Measurements from ENCODE around the gene RAD51B. TPM values are rescaled to one million over a fixed set of nuclear protein-coding genes. Genes with fewer than 3 reads are reported as not detected.

Gene RAD51B
- total and polyA plus RNA-seq, 2 of the 13 experiments (the other 11 are each of a cell fraction or from before 2014, with no cell fraction given), result 7.0 to 9.5 TPM

DNA sequence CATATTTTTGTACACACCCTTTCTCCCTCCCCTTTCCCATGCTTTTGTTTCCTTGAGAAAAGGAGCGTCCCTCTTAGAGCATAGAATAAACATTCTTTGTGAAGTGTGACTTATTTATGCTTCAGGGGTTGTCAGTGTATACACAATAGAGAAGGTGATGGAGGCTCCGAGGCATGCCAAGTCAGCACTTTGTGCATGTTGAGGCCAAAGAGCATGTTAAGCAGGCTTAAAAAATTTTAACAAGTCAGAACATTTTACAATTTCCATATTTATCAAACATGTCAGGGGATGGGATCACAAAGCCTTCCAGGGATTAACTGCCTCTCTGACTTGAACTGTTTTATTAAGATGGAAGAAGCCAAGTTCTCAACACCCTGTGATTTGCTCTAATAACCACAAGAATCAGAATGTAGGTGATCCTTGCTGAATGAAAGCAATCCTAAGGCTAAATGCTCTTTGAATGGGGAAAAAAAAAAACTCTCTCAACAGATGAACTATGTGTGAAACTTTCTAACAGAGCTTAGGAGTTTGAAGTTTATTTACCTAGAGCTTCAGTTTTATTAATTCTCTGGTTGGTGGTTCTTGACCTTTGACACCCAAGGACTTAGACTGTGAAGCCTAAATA is 223.1 kb downstream of the RAD51B start:
- ATAC-seq, result no peak
- Histone ChIP-seq H3K4me2 (ENCODE audit: low read depth, low read length) (no peak overlapping the region), H3K27me3 (ENCODE audit: control insufficient read depth in 1 of 2, insufficient read depth in 2 of 2, low read length in 2 of 2) (no peaks in the 10 kb centered on the region; a peak in 1 of 5 replicates), H3K4me1 (ENCODE audit: insufficient read depth, low read length) (peaks cover 5% of the 10 kb centered on the region; the same call in 1 of the 2 replicates), H3K79me2 (ENCODE audit: insufficient read depth, low read length) (no peaks in the 10 kb centered on the region), H3K36me3 (replicated peaks in 1 of 2; ENCODE audit: control insufficient read depth in 1 of 2, insufficient read depth in 2 of 2, low read length in 2 of 2) (no peaks in the 10 kb centered on the region), H3K9me3 (ENCODE audit: low read length) (no peaks in the 10 kb centered on the region), H2AFZ (ENCODE audit: low read length) (no peak overlapping the region), H3K27ac (ENCODE audit: extremely low read length, insufficient read depth, low read length) (no peak overlapping the region), H3K4me3 (replicated peaks in 1 of 3; ENCODE audit: insufficient read depth in 1 of 3, low read depth in 2 of 3, low read length in 3 of 3) (no peak overlapping the region), H4K20me1 (ENCODE audit: insufficient read depth, low read length) (no peaks in the 10 kb centered on the region), H3K9ac (ENCODE audit: insufficient read depth, low read depth, low read length) (no peak overlapping the region)
- CTCF ChIA-PET (ENCODE audit: low intra/inter-chr PET ratio, low total read pairs), result no interaction called here
- POLR2A ChIA-PET, result no interaction called here
- DNase-seq (ENCODE audit: low spot score), result no peak
- in situ Hi-C loops (cut with HindIII; ENCODE audit: extremely low pct_ligation_motif_present, low pct_unique_long_range_greater_than_20kb) (no loop called here), intact Hi-C loops (cut with micrococcal nuclease; ENCODE audit: unreplicated experiment) (no loop called here)
- FAIRE-seq, result no peak
- WGBS (ENCODE audit: low lambda C conversion rate), result 78% methylated on average over 2 of the region's 2 CpGs
- BruUV-seq (replicated peaks), result no TSS peak
- peak; percentile 86 to 94 for TF ChIP-seq MAFK (conservative IDR thresholded peaks at IDR 0.05 in 1 of 2, IDR thresholded peaks at IDR 0.05 in 1 of 2; ENCODE audit: low read length in 2 of 2)
- no peak for TF ChIP-seq ZNF160 (CRISPR knock-in tag; IDR thresholded peaks at IDR 0.05)
- TF ChIP-seq HOXA7 (CRISPR knock-in tag; IDR thresholded peaks at IDR 0.05), result no peak
- no peak for TF ChIP-seq ZNF484 (CRISPR knock-in tag; IDR thresholded peaks at IDR 0.05; ENCODE audit: borderline replicate concordance, low read depth)
- TF ChIP-seq, protein P1, sequence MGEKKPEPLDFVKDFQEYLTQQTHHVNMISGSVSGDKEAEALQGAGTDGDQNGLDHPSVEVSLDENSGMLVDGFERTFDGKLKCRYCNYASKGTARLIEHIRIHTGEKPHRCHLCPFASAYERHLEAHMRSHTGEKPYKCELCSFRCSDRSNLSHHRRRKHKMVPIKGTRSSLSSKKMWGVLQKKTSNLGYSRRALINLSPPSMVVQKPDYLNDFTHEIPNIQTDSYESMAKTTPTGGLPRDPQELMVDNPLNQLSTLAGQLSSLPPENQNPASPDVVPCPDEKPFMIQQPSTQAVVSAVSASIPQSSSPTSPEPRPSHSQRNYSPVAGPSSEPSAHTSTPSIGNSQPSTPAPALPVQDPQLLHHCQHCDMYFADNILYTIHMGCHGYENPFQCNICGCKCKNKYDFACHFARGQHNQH (CRISPR knock-in tag; IDR thresholded peaks at IDR 0.05), result no peak
- TF ChIP-seq, protein P2, sequence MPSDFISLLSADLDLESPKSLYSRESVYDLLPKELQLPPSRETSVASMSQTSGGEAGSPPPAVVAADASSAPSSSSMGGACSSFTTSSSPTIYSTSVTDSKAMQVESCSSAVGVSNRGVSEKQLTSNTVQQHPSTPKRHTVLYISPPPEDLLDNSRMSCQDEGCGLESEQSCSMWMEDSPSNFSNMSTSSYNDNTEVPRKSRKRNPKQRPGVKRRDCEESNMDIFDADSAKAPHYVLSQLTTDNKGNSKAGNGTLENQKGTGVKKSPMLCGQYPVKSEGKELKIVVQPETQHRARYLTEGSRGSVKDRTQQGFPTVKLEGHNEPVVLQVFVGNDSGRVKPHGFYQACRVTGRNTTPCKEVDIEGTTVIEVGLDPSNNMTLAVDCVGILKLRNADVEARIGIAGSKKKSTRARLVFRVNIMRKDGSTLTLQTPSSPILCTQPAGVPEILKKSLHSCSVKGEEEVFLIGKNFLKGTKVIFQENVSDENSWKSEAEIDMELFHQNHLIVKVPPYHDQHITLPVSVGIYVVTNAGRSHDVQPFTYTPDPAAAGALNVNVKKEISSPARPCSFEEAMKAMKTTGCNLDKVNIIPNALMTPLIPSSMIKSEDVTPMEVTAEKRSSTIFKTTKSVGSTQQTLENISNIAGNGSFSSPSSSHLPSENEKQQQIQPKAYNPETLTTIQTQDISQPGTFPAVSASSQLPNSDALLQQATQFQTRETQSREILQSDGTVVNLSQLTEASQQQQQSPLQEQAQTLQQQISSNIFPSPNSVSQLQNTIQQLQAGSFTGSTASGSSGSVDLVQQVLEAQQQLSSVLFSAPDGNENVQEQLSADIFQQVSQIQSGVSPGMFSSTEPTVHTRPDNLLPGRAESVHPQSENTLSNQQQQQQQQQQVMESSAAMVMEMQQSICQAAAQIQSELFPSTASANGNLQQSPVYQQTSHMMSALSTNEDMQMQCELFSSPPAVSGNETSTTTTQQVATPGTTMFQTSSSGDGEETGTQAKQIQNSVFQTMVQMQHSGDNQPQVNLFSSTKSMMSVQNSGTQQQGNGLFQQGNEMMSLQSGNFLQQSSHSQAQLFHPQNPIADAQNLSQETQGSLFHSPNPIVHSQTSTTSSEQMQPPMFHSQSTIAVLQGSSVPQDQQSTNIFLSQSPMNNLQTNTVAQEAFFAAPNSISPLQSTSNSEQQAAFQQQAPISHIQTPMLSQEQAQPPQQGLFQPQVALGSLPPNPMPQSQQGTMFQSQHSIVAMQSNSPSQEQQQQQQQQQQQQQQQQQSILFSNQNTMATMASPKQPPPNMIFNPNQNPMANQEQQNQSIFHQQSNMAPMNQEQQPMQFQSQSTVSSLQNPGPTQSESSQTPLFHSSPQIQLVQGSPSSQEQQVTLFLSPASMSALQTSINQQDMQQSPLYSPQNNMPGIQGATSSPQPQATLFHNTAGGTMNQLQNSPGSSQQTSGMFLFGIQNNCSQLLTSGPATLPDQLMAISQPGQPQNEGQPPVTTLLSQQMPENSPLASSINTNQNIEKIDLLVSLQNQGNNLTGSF (CRISPR knock-in tag; IDR thresholded peaks at IDR 0.05), result no peak
- peak; percentile 91 for TF ChIP-seq MAFF (IDR thresholded peaks at IDR 0.05; ENCODE audit: low read depth, low read length)
- no peak for TF ChIP-seq EP300 (IDR thresholded peaks at IDR 0.05; ENCODE audit: low read depth in 2 of 2, low read length in 2 of 2)
- TF ChIP-seq EP300 (CRISPR knock-in tag; IDR thresholded peaks at IDR 0.05; ENCODE audit: borderline replicate concordance), result no peak
- no peak for TF ChIP-seq NRL (CRISPR knock-in tag; IDR thresholded peaks at IDR 0.05; ENCODE audit: borderline replicate concordance)
- TF ChIP-seq ZFP1 (CRISPR knock-in tag; IDR thresholded peaks at IDR 0.05), result no peak

All from HepG2 (cell line).